Left lung (tissue), 10 donors: Measurements from ENCODE around the gene AKT3. TPM values are rescaled to one million over a fixed set of nuclear protein-coding genes. Genes with fewer than 3 reads are reported as not detected.

Experiments used
- ATAC-seq: fragments of 200-7000 bp; cut with Tn5 transposase; one replicate; pipeline ENCODE4 v1.9.1; 2020; ENCODE audit warnings: moderate library complexity
- DNase-seq, 4 donors: peaks; one replicate each; pipeline ENCODE4 v3.0.0-alpha.2; 2013 to 2020
- H3K27ac ChIP-seq, 2 donors: fragments of 200-600 bp; sonication (generic) in 1 of 2; one replicate each; pipeline versions ENCODE4 v1.5.0 to v1.8.0; 2020 to 2021
- H3K27me3 ChIP-seq, 2 donors: fragments of 200-600 bp; sonication (generic) in 1 of 2; one replicate each; pipeline versions ENCODE4 v1.5.0 to v1.8.0; 2020 to 2021
- H3K36me3 ChIP-seq, 2 donors: fragments of 200-600 bp; sonication (generic) in 1 of 2; one replicate each; pipeline versions ENCODE4 v1.5.0 to v1.8.0; 2020 to 2021
- H3K4me1 ChIP-seq, 2 donors: fragments of 200-600 bp; one replicate each; pipeline ENCODE4 v1.8.0; 2021
- H3K4me3 ChIP-seq, 2 donors: fragments of 200-600 bp; sonication (generic) in 1 of 2; one replicate each; pipeline versions ENCODE4 v1.5.0 to v1.8.0; 2020 to 2021; ENCODE audit warnings: mild to moderate bottlenecking in 1 of 2
- H3K9me3 ChIP-seq, 2 donors: fragments of 200-600 bp; sonication (generic) in 1 of 2; one replicate each; pipeline versions ENCODE4 v1.5.0 to v1.8.0; 2020 to 2021
- intact Hi-C, 2 donors: fragments of 100-400 bp; cut with DNase I; formaldehyde crosslinking; loops; one replicate each; pipeline versions ENCODE4 v1.11.2 to v1.14.2; 2022
- polyA plus RNA-seq, 6 donors: library from polyadenylated mRNA; unstranded; fragments of 120-200 nt; gene quantifications; one replicate each; pipeline ENCODE4 v1.2.1, GENCODE V29; 2013; ENCODE audit not compliant: insufficient read length in 6 of 6
- total RNA-seq, 2 donors: library from RNA; stranded (reverse); fragmentation: NEBNext Ultra II Directional; extraction: Animal tissue kit (Norgen Biotek cat#: 25700); gene quantifications; one replicate each; pipeline ENCODE4 v1.2.1, GENCODE V29; 2021
- TF ChIP-seq, protein P1 (sequence below), 2 donors: fragments of 200-600 bp; sonication (generic) in 1 of 2; IDR thresholded peaks; one replicate each; pipeline versions ENCODE4 v1.5.0 to v1.8.0; 2021; ENCODE audit warnings: antibody characterized with exemption in 2 of 2
- donor health status: DM: no; HTN: yes; CAD: no.
- donor health status: DM: no; HTN: no; CAD: no.

Gene AKT3
- total and polyA plus RNA-seq, 8 donors, result 24.1 to 44.9 (median 29.4) TPM

DNA sequence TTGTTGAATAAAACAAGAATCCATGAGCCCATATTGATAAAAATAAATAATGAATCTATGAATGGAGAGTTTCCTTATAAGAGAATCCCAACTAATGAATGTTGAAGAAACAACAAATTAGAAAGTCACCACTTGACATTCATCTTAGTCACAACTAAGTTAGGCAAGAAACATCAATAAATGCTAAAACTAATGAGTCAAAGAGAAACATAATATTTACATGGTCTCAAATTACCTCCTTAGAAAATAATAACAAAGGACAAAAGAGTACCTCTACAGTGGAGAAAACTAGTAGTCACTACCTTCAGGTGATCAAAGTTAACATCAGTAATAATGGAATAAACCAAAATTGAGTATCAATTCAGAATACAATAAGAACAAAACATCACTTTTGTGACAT is 93.5 kb downstream of the AKT3 start:
- Histone ChIP-seq H3K4me1 (no peaks in the 10 kb centered on the region), H3K27ac (no peak overlapping the region), H3K9me3 (no peaks in the 10 kb centered on the region), H3K27me3 (no peaks in the 10 kb centered on the region), H3K36me3 (no peaks in the 10 kb centered on the region), H3K4me3 (no peak overlapping the region)
- no peak for ATAC-seq
- TF ChIP-seq, protein P1, sequence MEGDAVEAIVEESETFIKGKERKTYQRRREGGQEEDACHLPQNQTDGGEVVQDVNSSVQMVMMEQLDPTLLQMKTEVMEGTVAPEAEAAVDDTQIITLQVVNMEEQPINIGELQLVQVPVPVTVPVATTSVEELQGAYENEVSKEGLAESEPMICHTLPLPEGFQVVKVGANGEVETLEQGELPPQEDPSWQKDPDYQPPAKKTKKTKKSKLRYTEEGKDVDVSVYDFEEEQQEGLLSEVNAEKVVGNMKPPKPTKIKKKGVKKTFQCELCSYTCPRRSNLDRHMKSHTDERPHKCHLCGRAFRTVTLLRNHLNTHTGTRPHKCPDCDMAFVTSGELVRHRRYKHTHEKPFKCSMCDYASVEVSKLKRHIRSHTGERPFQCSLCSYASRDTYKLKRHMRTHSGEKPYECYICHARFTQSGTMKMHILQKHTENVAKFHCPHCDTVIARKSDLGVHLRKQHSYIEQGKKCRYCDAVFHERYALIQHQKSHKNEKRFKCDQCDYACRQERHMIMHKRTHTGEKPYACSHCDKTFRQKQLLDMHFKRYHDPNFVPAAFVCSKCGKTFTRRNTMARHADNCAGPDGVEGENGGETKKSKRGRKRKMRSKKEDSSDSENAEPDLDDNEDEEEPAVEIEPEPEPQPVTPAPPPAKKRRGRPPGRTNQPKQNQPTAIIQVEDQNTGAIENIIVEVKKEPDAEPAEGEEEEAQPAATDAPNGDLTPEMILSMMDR (IDR thresholded peaks at IDR 0.05), result no peak
- intact Hi-C loops, result no loop called here
- no peak for DNase-seq

DNA sequence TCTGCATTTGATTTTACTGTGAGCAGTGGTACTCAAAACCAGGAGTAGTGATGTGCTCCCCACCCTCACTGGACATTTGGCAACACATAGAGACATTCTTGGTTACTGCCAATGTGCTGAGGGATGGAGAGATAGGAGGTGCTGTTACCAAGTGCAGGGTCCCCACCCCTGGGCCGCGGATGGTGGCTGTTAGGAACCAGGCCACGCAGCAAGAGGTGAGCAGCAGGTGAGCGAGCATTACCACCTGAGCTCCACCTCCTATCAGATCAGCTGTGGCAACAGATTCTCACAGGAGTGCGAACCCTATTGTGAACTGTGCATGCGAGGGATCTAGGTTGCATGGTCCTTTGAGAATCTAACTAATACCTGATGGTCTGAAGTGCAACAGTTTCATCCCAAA is 95.7 kb downstream of the AKT3 start:
- H3K36me3 ChIP-seq, result no peaks in the 10 kb centered on the region
- TF ChIP-seq, protein P1 (IDR thresholded peaks at IDR 0.05), result no peak
- no peaks in the 10 kb centered on the region for H3K4me1 ChIP-seq
- H3K27ac ChIP-seq, result no peak overlapping the region
- no peaks in the 10 kb centered on the region for H3K9me3 ChIP-seq
- H3K27me3 ChIP-seq, result no peaks in the 10 kb centered on the region
- H3K4me3 ChIP-seq, result no peak overlapping the region
- ATAC-seq (no peak), DNase-seq (peak in 1 of 4 donors; percentile 49)
- intact Hi-C loops, result no loop called here

DNA sequence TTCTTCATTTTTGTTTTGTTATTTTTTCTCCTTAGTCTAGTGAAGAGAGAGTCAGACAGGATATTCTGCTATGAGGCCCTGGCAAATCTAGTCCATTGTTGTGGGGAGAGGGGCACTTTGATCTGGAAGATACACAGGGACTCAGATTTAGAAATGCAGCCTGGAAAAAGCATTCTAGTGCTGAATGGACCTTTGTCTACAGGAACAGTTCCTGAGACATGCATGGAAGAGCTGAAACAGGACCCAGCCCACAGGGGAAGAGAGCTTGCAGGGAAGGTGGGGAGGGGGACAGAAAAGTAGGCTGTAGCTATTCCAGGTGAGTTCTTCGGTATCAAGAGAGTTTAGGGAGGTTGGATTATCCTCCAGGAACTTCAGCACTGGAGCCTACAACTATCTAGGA is 98.5 kb downstream of the AKT3 start:
- Histone ChIP-seq H3K4me3 (no peak overlapping the region), H3K9me3 (no peaks in the 10 kb centered on the region), H3K27me3 (no peaks in the 10 kb centered on the region), H3K4me1 (no peaks in the 10 kb centered on the region), H3K36me3 (no peaks in the 10 kb centered on the region), H3K27ac (no peak overlapping the region)
- TF ChIP-seq, protein P1 (IDR thresholded peaks at IDR 0.05), result no peak
- no peak for ATAC-seq
- DNase-seq, result no peak
- intact Hi-C loops, result no loop called here

DNA sequence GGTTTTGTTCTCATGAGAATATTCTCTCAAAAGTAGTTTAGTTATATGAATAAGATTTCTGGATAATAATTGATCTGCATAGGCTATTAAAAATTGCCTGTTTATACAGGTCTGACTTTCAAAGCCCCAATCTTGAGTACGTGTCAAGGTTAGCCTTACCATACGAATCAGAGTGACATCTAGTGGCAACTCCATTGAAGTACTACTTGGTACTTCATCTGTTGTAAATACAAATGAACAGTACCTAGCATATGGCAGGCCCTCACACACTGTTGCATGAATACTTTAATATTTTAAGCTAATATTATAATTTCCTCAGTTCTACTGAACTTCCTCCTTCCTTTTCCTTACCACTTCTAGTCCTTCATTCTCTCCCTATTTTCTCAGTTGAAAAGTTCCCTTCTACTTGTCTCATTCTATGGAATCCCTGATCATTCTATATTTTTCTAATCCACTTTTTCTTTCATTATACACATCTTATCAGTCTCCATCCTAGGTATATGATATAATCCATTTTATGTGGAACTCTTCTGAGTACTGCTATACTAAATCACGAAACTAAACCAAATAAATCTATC is 101.2 kb downstream of the AKT3 start:
- peaks cover 0 to 8% of the 10 kb centered on the region in 2 donors for H3K4me1 ChIP-seq
- H3K9me3 ChIP-seq, result no peaks in the 10 kb centered on the region
- no peak overlapping the region for H3K4me3 ChIP-seq
- H3K36me3 ChIP-seq, result no peaks in the 10 kb centered on the region
- intact Hi-C loops, result loop anchor here in 1 of 2 donors (10.0 kb wide), 1 partner anchor 404 kb away; no protein-coding TSS in a partner anchor
- no peak overlapping the region for H3K27ac ChIP-seq
- TF ChIP-seq, protein P1 (IDR thresholded peaks at IDR 0.05), result peak; percentile 67 to 72
- DNase-seq, result peak in 2 of 4 donors; percentile 46 to 67
- H3K27me3 ChIP-seq, result no peaks in the 10 kb centered on the region
- ATAC-seq, result peak; percentile 99

DNA sequence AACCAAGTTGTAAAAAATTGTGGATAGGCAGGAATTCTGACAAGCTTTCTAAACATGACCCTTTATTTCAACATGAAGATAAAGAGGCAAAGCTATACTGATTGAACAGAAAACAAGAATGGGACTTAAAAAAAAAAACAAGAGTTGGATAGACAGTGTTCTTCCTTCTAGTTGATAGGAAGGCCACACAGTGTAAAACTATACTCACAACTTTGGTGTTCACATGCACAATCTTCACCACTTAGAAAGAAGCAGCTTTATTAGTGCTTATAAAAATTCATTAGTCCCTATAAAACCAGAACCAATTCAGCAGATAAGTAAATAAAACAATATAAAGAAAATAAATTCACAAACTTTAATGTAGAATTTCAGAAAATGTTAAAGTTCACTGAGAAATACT is 101.8 kb downstream of the AKT3 start:
- intact Hi-C loops, result loop anchor here in 1 of 2 donors (10.0 kb wide), 1 partner anchor 403 kb away; no protein-coding TSS in a partner anchor
- ATAC-seq, result no peak
- no peaks in the 10 kb centered on the region for H3K9me3 ChIP-seq

More for the DNA sequence above, 101.8 kb downstream of the AKT3 start:
- DNase-seq, result no peak
- Histone ChIP-seq H3K36me3 (no peaks in the 10 kb centered on the region), H3K4me1 (peaks cover 0 to 8% of the 10 kb centered on the region in 2 donors), H3K27me3 (no peaks in the 10 kb centered on the region), H3K4me3 (no peak overlapping the region), H3K27ac (no peak overlapping the region)
- TF ChIP-seq, protein P1 (IDR thresholded peaks at IDR 0.05), result no peak
